Medulla oblongata (tissue), 1 donor: Measurements from ENCODE around the gene FAM20C.

Experiments used
- DNase-seq: peaks from one replicate; pipeline ENCODE4 v3.0.0-alpha.2; 2015; ENCODE audit errors: extremely low spot score

FAM20C gene

DNA sequence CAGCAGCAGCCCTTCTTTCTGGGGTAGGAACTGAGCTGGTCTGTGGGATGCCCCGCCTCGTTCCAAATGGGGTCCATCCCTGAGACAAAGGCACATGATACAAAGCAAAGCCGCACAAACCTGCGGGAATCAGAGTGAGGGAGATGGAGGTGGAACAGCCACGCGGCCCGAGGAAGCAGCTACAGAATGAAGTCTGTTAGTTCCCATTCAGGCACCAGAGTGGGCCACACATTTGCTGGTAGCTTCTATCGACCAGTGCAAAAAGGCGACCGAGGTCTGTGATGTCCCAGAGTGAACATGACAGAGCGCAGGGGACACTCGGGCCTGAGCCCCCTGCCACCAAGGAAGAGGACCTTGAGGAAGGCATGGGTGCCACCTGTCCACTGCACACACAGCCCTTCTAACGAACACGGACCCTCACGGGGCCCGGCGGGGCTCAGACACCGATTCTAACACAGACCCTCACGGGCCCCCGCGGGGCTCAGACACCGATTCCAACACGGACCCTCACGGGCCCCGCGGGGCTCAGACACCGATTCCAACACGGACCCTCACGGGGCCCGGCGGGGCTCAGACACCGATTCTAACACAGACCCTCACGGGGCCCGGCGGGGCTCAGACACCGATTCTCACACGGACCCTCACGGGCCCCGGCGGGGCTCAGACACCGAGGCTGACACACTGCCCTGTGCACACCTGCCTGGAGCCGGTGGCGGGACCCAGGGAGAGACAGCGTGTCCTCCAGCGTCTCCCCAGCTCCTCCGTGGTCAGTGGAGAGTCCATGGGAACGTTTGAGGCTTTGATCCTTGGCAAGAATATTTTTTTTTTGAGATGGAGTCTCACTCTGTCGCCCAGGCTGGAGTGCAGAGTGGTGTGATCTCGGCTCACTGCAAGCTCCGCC lies 32.8 kb upstream of the FAM20C start:
- DNase-seq: no peak

DNA sequence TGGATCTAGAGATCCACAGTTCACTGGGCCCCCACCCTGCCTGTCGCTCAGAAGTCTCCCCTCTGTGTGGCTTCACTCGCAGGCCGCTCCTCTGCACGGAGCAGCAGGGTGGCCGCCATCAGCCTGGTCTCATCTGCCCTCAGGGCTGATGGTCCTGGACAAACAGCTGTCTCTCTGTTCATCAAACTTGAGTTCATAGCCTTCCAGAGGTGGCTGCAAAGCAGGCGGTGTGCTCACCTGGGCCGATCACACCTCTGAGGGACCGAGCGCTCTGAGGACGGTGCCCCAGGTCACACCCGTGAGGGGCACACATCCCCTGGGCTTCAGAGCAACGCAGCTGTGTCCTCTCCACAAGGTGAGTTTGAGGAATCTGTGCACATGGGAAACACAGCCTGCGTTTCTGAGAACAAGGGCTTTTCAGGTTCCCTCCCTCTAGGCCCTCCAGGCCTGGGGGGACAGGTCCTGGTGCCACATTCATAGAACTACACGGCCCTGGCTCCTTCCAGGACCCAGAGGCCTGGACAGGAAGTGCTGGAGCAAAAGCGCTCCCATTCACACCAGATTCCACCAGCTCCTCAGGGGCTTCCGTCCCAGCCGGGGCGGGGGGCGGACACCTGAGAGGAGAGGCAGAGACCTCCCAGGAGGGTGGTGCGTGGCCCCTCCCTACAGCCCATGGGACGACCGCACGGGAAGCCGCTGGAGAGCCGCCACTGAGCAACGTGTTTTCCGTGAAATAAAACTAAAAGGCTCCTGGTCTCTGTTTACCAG lies 31.2 kb upstream of the FAM20C start:
- no peak for DNase-seq

DNA sequence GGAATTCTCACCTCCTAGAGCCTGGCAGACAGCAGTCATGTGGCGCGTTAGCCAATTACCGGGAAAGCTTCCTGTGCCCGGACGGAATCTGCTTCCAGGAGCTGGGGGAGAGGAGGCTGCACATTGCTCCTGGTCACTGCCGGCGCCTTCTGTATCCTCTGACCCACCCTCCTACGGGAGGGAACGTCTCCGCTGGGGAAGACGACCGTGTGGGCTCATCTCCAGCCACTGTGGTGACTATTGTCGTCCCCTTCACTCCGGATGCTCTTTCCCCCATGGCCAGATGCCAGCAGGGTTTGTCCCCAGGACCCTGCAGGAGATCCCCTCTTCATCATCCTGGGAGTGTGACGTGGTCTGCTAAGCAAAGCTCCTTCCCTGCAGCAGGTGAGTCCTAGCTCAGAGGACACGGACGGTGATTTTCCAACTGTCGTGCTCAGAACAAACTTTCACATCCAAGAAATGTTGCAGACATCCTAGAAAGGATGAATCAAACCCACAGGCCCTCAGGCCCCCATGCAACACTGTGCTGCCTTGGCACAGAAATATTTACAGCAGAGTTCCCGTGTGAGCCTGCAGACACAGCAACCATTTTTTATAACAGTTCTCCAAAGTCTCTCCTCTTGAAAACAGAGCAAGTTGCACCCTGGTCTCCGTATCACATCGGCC lies 29.6 kb upstream of the FAM20C start:
- no peak for DNase-seq

DNA sequence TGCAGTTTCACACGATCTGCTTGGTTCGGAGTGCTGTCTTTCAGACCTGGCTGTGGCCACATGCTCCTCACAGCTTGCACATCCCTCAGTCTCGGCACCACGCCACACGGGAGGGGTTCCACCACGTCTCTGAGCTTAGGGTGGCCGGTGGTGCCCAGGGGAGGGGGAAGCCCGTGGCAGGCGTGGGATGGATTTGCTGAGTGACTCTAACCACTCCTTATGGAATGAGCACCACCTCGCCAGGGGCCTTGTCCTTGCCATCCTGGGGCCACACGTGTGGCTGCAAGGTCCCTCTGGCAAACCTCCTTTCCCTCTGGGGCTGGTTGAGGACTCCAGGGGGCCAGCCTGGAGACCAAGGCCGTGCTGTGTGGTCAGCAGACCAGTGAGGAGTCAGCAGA lies 29.1 kb upstream of the FAM20C start:
- no peak for DNase-seq

DNA sequence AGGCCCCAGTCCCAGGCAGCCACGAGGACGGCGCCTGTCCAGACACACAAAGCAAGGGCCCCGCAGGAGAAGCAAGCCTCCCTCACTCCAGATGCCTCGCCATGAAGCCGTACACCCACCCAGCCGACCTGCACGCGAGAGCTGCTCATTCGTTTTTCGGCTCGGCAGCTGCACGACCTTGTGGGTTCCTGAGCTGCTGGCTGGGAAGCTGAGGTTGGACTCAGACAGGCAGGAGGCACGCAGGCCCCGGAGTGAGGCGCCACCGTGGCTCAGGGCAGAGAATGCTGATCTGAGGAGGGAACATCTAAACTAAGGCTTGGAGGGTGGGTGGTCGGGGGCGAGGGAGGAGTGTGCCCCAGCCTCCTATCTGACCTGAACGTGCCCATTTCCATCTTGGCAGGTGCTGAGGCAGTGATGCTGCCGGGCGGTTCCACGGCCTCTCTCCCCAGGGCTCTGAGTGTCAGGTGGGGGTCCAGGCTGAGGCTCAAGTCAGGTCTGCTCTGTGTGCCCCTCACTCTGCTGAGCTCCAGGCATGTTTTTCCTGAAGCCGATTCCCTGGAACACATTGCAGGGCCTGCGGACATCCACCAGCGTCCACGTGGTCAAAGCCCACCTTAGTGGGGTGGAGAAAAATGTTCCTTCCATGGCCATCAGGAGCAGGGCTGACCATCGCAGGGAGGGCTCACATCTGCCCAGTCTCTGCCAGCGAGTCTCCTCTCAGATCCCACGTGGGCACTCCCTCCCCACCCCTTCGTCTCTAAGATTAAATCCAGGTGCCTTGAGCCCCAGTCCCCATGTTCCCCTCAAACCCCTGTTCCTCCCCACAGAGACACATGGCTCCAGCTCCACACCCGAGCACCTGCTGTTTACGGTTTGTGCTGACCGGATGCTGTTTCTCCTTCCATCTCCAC lies 28.1 kb upstream of the FAM20C start:
- no peak for DNase-seq

DNA sequence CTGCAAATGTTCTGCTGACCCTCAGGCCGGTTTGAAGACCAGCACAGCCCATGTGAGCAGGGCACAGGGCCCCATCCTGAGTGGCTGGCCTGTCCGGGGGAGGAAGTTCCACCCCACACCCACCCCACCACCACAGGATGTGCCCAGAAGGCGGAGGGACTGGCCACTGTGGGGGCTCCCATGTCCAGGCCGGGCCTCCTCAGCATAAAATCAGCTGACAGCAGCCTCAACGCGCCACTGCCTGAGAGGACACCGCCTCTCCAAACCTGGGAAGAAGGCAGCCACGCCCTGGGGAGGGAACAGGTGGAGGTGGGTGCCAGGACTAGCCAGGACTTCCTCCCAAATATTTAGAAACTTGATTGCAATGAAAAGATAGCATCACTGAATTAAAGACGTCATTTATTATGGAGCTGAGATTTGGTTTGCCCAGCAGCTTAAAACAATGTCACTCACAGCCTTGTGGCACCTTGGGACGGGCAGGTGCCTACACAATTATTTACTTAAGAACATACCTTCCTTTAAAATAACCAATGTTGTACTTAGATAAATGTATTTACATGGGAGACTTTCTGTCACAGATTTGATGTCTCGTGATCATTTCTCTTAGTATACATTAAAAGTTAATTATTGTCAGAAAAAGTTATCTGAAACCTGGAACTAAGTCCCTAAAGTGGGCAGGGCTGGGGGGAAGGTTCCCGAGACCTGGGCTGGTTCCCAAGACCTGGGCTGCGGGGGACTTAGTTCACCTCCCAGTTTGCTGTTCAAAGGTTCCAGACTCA lies 27.3 kb upstream of the FAM20C start:
- peak; percentile 65 for DNase-seq

DNA sequence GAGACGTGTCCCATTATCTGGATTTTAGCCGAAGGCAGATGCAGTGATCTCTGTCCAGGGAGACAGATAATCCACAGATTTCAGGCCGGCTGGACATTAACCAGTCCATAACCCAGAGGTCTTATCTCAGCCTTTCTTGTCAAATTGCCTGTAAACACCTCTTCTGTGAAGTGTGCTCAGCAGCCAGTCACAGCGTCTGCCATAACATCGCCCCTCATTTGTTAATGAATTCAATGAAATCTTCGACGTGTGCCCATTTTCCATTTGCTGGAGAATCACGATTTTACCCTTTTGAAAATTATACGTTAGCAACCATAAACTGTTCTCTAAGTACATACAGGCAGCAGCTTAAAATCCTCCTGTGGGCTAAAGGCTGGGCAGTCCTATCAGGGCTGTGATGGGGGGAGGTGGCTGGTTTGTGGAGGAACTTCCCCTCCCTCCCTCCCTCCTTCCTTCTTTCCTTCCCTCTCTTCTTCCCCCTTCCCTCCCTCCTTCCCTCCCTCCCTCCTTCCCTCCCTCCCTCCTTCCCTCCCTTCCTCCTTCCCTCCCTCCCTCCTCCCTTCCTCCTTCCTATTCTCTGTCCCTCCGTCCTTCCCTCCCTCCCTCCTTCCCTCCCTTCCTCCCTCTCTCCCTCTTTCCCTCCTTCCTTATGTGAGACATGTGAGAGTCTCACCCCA lies 26.6 kb upstream of the FAM20C start:
- no peak for DNase-seq

DNA sequence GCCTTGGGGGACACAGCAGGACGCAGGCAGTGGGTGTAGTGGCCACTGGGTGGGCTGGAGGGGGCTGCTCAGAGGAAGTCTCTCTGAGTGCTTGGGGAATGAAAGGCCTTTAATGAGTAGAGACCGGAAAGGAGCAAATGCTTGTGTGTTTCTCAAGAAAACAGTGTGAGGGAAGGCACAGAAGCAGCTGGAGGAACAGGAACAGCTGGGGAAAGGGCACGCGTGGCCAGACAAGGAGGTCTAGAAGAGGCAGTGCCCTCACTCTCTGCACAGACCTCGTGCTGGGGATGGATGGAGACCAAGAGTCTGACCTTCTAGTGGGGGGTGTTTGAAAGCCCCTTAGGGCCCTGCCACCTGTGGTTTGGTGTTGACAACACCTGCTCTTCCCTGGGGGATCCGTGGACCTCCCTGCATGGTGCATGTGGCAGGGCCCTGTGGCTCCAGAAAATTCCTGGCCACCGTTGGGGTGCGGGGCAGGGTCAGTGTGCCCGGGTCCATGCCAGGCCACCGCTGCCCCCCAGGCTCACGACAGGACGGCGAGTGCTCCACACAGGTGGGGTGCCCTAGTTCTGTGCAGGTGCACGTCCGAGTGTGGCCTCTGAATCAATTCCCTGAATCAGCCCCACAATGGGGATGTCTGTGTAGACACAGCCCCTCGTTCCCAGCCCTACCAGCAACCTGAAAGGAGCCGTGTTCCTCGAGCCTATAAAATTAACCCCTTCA lies 25.9 kb upstream of the FAM20C start:
- DNase-seq: no peak

DNA sequence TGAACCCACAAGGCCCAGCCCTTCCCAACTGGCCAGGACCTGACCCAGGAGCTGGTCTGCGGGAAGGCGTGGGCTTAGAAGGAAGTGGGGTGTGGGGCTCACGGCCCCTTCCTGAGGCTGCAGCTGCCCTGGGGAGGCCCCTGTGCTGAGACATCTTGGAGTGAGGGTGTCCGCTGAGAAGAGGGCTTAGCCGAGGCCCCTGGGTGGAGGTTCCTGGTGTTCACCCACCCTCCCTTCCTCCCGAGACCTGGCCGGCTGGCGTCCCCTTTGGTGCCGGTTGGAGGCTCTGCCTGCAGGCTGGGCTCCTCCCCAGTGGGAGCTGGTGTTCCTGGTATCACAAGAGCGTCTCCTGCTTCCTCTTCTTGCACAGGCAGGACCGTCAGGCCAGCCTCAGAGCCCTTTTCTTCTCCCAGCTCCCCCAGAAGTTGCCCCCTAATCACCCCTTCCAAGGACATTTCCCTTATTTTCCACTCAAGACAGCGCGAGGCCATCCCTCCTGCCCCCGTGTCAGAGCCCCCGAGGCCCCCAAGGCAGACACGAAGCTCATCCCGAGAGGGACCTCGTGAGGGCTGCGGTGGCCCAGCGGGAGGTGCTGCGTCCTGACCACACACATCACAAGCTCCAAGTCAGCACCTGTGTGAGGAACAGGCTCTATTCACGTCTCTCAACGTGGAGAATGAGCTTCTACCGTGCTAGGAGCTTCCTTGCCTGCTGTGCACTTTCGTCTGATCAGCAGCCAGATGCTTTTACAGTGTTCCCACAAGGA lies 25.1 kb upstream of the FAM20C start:
- no peak for DNase-seq

DNA sequence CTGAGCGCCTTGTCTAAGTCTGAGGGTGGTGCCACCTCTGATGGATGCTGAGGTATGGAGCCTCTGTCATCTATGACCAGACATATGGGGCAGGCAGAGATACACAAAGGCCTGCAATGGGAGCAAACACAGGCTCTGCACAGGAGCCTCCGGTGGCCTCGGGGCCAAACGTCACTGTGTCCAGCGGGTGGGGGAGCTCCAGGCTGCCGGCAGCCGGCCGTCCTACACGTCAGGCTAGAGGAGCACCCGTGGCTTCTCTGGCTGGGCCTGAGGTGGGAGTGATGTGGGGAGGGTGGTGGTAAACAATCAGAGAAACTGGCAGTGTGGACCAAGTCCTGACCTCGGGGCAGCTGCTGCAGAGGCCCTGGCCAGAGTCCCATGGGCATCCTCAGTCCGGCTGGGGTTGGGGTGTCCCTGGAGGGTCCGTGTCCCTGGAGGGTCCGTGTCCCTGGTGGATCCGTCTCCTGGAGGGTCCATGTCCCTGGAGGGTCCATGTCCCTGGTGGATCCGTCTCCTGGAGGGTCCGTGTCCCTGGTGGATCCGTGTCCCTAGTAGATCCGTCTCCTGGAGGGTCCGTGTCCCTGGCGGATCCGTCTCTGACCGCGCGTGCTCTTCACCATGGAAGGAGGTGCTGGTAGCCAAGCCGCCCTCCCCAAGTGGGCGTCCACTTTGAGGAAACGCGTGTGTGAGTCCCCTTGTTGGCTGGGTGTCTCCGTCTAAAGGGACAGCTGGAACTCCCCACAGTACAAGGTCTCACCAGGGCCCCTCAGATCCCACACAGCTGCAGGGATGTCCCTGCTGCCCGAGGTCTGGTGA lies 24.2 kb upstream of the FAM20C start:
- no peak for DNase-seq

DNA sequence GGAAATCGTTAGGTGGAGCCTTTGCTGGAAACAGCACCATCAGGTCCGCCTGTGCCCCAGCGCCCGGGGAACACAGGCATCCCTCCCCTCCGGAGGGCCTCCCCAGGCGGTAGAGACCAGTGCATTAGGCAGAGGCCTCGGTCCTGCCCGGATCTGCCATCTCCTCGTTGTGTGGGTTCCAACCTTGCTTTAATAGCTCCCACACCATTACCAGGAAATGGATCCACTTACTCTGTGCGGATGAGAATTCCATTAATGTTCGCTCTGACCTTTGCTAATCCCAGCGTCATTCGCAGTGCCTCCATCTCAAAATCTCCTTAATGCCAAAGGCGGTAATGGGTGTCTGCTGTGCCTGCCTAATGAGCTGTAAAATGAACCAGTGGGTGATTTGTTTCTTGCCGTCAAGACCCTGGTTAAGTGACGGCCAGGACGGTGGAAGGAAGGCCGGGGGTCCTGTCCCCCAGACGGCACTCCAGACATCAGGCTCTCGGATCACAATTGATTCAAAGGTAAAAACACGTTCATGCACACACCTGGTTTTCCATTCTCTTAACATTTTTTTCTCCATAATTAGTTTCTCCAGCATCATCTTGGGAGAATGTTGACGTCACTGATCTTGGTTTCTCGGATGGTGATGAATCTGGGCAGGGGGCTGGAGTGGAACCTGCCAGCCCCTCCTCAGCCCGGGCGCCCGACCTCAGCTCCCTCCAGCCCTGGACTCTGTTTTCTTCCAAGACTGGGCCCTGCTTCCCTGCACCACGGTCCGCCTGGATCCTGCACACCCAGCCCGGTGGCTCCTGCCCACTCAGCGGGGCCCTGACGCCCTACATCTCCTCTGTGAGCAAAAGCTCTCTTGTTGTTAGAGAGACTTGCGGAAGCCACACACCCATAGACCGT lies 22.8 kb upstream of the FAM20C start:
- DNase-seq: no peak

DNA sequence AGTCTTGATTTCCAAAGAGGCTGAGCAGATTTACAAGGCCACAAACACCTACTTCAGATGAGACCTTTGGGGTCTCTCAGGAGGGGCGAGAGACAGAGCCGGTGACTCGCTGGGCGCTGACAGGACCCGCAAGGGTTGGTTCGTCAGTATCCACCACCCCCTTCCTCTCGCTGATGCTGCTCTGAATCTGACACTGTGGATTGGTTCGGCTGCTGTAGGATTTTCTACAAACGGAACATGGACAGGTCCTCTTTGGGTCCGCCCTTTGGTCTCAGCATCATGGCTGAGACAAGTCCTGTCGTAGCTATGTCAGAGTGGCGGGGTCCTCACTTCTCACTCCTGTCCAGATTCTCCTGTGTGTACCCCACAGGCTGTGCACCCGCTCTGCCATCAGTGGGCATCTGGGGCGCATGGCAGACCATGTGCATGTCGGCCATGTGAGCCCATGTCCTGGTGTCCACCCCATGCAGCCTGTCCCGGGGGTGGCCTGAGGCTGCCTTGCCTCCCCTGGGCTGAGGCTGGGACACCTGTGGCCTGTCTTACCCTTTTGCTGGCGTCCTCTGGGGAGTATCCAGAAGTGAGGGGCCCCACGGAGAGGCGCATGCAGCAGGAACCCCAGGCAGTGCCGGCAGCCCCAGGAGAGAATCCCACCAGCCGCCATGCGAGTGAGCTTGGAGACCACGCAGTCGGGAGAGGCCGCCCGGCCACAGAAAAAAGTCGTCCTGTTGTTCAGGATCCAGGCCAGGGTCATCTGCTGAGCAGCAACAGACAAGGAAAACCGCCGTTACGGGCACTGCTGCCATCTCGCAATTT lies 21.6 kb upstream of the FAM20C start:
- no peak for DNase-seq

DNA sequence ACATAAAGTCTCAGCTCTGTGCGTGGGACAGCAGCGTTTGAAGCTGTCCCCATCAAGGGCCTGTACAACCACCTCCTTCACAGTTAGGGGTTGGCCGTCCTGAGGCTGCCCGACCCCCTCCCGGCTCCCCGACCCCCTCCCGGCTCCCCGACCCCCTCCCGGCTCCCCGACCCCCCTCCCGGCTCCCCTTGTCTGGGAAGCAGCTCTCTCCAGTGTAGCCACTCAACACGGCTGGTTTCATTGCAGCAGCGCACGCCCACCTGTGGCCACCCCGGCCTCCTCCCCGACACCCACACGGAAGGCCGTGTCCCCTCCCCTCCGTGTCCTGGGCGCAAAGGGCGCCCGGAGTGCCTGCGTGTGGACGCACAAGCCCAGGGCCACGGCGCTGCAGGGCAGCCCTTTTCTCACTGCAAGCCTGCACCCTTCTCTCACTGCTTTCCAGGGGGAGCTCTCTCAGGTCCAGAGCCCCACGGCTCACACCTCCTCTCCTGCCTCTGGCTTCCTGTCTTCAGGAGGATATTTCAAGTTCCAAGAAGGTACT lies 20.9 kb upstream of the FAM20C start:
- DNase-seq: no peak

DNA sequence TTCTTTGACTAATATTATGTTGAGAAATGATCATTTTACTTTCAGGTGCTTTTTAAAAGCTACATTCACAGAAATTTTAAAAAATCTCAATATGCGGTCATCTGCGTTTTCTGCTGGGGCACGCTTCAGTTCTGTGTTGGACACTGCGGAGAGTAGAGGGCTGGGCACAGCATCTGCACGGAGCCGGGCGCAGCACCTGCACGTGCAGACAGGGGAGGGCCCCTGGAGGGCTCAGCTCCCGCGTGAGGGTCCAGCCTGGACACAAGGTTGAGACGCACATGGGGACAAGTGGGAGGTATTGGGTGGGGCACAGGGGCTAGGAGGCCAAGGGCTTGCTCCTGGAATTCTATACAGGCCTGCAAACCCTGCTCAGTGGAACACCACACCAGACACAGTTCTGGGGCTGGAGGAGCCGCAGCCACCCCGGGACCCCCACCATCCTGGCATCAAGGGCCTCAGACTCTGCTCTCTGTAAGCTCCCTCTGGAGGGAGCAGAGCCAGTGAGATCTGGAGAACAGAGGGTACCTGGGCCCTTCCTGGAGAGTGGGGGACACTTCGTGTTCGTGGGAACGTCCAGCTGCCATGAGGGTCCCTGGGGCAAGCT lies 20.4 kb upstream of the FAM20C start:
- no peak for DNase-seq
